ENCODE data around the gene FGFRL1. TPM values are rescaled to one million over a fixed set of nuclear protein-coding genes. Genes with fewer than 3 reads are reported as not detected.
A peak's percentile ranks its signal among the peaks of the same experiment; 100 is the strongest.

The FGFRL1 gene
- total and polyA plus RNA-seq, 10 donors: 1.4 to 20.6 (median 9.5) TPM

DNA sequence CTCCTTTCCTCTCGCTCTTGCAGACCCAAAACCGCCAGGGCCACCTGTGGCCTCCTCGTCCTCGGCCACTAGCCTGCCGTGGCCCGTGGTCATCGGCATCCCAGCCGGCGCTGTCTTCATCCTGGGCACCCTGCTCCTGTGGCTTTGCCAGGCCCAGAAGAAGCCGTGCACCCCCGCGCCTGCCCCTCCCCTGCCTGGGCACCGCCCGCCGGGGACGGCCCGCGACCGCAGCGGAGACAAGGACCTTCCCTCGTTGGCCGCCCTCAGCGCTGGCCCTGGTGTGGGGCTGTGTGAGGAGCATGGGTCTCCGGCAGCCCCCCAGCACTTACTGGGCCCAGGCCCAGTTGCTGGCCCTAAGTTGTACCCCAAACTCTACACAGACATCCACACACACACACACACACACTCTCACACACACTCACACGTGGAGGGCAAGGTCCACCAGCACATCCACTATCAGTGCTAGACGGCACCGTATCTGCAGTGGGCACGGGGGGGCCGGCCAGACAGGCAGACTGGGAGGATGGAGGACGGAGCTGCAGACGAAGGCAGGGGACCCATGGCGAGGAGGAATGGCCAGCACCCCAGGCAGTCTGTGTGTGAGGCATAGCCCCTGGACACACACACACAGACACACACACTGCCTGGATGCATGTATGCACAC, 13.6 kb downstream of the FGFRL1 start:
- Histone ChIP-seq H3K4me1 (peaks cover 0 to 35% (median 21%) of the 10 kb centered on the region in 6 donors), H3K27ac (no peak overlapping the region), H3K9me3 (no peaks in the 10 kb centered on the region), H3K36me3 (peaks cover 0 to 26% (median 14%) of the 10 kb centered on the region in 6 donors), H3K27me3 (replicated peaks in 1 of 7) (peaks cover 0 to 19% (median 13%) of the 10 kb centered on the region in 7 donors), H3K4me3 (no peak overlapping the region)
- no peak for DNase-seq
- intact Hi-C loops (cut with DNase I; ENCODE audit: low total_unique reads): no loop called here
- TF ChIP-seq, protein P1, sequence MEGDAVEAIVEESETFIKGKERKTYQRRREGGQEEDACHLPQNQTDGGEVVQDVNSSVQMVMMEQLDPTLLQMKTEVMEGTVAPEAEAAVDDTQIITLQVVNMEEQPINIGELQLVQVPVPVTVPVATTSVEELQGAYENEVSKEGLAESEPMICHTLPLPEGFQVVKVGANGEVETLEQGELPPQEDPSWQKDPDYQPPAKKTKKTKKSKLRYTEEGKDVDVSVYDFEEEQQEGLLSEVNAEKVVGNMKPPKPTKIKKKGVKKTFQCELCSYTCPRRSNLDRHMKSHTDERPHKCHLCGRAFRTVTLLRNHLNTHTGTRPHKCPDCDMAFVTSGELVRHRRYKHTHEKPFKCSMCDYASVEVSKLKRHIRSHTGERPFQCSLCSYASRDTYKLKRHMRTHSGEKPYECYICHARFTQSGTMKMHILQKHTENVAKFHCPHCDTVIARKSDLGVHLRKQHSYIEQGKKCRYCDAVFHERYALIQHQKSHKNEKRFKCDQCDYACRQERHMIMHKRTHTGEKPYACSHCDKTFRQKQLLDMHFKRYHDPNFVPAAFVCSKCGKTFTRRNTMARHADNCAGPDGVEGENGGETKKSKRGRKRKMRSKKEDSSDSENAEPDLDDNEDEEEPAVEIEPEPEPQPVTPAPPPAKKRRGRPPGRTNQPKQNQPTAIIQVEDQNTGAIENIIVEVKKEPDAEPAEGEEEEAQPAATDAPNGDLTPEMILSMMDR (IDR thresholded peaks at IDR 0.05 in 8 of 11, conservative IDR thresholded peaks at IDR 0.05 in 3 of 11): no peak
- TF ChIP-seq POLR2AphosphoS5 (IDR thresholded peaks at IDR 0.05) (no peak), POLR2A (IDR thresholded peaks at IDR 0.05) (no peak)
- 89 to 95% (median 94%) methylated on average over 26 to 32 of the region's 32 CpGs for WGBS, 5 donors

DNA sequence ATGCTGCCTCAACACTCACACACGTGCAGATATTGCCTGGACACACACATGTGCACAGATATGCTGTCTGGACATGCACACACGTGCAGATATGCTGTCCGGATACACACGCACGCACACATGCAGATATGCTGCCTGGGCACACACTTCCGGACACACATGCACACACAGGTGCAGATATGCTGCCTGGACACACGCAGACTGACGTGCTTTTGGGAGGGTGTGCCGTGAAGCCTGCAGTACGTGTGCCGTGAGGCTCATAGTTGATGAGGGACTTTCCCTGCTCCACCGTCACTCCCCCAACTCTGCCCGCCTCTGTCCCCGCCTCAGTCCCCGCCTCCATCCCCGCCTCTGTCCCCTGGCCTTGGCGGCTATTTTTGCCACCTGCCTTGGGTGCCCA, 14.7 kb downstream of the FGFRL1 start:
- Histone ChIP-seq H3K4me1 (peaks cover 0 to 42% (median 22%) of the 10 kb centered on the region in 6 donors), H3K9me3 (no peaks in the 10 kb centered on the region), H3K27ac (no peak overlapping the region), H3K36me3 (peaks cover 0 to 26% (median 14%) of the 10 kb centered on the region in 6 donors), H3K4me3 (no peak overlapping the region), H3K27me3 (replicated peaks in 1 of 7) (peaks cover 0 to 29% (median 23%) of the 10 kb centered on the region in 7 donors)
- peak in 2 of 3 donors; percentile 41 to 48 for TF ChIP-seq POLR2AphosphoS5 (IDR thresholded peaks at IDR 0.05)
- no peak for TF ChIP-seq POLR2A (IDR thresholded peaks at IDR 0.05)
- WGBS, 5 donors: 39 to 53% (median 45%) methylated on average over 17 of the region's 17 CpGs
- intact Hi-C loops (cut with DNase I; ENCODE audit: low total_unique reads): no loop called here
- DNase-seq: no peak

DNA sequence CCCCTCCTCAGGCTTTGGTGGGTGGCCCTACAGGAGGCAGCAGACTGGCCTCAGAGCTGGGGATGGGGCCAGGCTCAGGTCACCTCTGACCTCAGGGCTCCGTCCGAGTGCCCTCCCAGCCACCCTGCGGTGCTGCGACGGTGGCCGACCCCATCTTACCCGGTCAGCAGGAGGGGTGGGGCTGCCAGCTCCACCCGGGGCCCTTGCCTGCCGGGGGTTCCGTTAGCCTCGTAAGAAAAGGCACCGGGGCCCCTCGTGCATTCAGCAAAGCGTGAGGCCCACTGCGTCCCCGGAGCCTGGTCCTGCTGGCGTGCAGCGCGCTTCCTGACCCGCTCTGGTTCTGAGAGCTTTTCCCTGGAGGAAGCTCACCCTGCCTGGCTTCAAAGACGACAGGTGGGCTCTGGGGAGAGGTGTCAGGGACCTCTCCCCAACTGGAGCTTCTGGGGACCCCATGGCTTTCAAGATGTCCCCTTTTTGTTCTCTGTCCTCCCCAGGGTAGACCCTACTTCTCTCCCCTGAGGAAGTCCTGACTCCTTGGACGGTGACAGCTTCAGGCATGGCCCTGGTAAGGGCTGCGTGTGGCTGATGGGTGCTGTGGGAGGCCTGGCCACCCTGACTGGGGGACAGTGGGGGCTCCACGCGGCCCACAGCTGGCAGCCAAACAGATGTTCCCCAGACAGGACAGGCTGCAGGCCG, 15.9 kb downstream of the FGFRL1 start:
- TF ChIP-seq, protein P1 (IDR thresholded peaks at IDR 0.05 in 8 of 11, conservative IDR thresholded peaks at IDR 0.05 in 3 of 11): no peak
- TF ChIP-seq POLR2AphosphoS5 (IDR thresholded peaks at IDR 0.05) (no peak), POLR2A (IDR thresholded peaks at IDR 0.05) (no peak)
- H3K9me3 ChIP-seq: no peaks in the 10 kb centered on the region
- WGBS, 5 donors: 71 to 75% (median 72%) methylated on average over 13 to 26 of the region's 26 CpGs
- no peak overlapping the region for H3K27ac ChIP-seq
- intact Hi-C loops (cut with DNase I; ENCODE audit: low total_unique reads): no loop called here
- peaks cover 0 to 26% (median 14%) of the 10 kb centered on the region in 6 donors for H3K36me3 ChIP-seq
- peaks cover 0 to 32% (median 9%) of the 10 kb centered on the region in 6 donors for H3K4me1 ChIP-seq
- H3K4me3 ChIP-seq: no peak overlapping the region
- DNase-seq: no peak
- H3K27me3 ChIP-seq (replicated peaks in 1 of 7): peaks cover 0 to 41% (median 33%) of the 10 kb centered on the region in 7 donors

DNA sequence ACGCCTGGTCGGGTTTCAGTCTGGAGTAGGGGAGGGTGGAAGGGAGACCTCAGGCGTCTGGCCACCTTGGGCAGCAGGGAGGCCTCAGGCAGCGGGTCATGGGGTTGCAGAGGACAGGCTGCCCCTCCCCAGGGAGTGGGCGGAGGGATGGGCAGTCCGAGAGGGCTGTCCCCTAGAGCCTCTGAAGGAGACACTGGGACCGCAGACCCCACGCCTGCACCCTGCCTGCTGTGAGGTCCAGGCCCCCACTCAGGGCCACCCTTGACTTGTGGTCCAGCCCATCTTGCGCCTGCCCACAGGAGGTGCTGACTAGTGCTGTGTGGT, 16.5 kb downstream of the FGFRL1 start:
- peaks cover 0 to 46% (median 38%) of the 10 kb centered on the region in 7 donors for H3K27me3 ChIP-seq (replicated peaks in 1 of 7)
- WGBS, 5 donors: 37 to 71% (median 67%) methylated on average over 4 to 9 of the region's 9 CpGs
- DNase-seq: no peak
- H3K9me3 ChIP-seq: no peaks in the 10 kb centered on the region
- H3K4me1 ChIP-seq: peaks cover 0 to 29% (median 8%) of the 10 kb centered on the region in 6 donors
- H3K4me3 ChIP-seq: no peak overlapping the region
- no peak for TF ChIP-seq POLR2AphosphoS5 (IDR thresholded peaks at IDR 0.05)
- TF ChIP-seq, protein P1 (IDR thresholded peaks at IDR 0.05 in 8 of 11, conservative IDR thresholded peaks at IDR 0.05 in 3 of 11): no peak
- TF ChIP-seq POLR2A (IDR thresholded peaks at IDR 0.05): no peak
- H3K27ac ChIP-seq: no peak overlapping the region
- intact Hi-C loops (cut with DNase I; ENCODE audit: low total_unique reads): no loop called here
- peaks cover 0 to 26% (median 14%) of the 10 kb centered on the region in 6 donors for H3K36me3 ChIP-seq

Data from spleen (tissue), 11 donors.